GM21515 (cell line): Measurements from ENCODE around the gene MAP10.

Experiments
- ATAC-seq: cut with Tn5 transposase; IDR thresholded peaks from one replicate; pipeline ENCODE4 v1.9.1; 2021; ENCODE audit not compliant: unreplicated experiment

The MAP10 gene

DNA sequence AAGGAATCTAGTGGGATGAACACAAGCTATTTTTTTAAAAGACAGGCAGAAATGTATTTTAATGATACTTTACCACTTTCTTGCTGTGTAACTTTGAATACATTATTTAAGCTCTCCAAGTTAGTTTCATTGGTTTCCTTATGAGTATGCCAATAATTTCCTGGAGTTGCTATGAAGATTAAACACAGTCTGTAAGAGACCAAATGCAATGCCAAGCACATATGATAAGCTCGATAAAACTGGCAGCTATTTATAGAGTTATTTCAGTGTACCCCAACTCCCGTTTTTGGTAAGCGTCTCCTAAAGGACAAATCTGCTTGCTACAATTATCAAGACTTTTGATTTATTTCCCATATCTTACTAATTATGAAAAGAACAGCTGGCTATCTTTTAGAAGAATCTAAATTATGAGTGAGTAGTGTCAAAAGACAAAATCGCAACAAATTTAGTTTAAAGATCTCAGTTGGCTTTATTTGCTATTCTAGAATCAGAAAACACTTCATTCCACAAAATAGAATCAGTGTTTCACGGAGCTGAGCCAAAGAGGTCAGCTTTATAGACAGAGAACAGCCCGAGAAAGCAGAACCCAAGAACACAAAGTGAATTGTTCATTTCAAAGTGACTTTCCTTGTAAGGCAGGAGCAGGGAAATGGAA lies 7.2 kb upstream of the MAP10 start:
- ATAC-seq, result no peak

GRCh38 chr1:232798920-232799319 lies 6.3 kb upstream of the MAP10 start:
- no peak for ATAC-seq

- ATAC-seq, result no peak
These were observed 932 bp downstream of the MAP10 start for GRCh38 chr1:232806186-232806510.

DNA sequence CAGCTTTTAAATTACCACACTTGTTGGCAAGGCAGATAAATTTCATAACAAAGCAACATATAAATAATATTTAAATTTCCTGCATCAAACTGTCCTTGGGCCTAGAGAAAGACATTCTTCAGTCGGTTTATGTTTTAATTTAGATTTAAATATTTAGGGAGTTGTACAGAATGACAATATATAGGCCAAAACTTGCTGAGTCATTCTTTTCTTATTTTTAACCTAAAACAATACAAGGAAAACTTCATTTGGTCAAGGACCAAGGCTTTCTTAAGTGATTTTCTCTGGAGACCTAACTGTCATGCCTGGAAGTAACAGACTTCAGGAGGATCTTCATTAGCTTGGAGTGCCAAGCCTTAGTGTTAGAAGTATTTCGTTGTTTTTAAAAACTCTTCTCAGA lies 5.6 kb downstream of the MAP10 start:
- no peak for ATAC-seq

GRCh38 chr1:232812560-232812959 lies 7.3 kb downstream of the MAP10 start:
- ATAC-seq, result no peak

GRCh38 chr1:232813097-232813496 lies 7.9 kb downstream of the MAP10 start:
- ATAC-seq, result no peak

DNA sequence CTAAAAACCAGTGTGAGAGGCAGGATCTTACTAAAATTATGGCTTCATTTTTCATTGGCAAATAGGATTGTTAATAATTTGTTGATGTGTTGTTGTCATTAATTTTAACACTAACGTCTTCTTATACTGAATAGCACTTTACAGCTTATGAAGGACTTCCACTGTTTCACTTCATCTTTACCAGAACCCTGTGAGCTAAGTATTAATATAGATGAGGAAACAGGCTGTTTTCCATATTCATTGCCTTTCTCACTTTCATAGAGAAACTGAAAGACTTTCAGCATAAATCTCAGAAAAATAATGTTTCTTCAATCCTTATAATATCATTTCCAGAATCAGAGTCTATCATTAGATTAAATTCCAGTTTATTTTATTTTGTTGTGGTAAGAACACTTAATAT lies 8.5 kb downstream of the MAP10 start:
- ATAC-seq, result no peak

GRCh38 chr1:232816324-232816723 lies 11.1 kb downstream of the MAP10 start:
- no peak for ATAC-seq

DNA sequence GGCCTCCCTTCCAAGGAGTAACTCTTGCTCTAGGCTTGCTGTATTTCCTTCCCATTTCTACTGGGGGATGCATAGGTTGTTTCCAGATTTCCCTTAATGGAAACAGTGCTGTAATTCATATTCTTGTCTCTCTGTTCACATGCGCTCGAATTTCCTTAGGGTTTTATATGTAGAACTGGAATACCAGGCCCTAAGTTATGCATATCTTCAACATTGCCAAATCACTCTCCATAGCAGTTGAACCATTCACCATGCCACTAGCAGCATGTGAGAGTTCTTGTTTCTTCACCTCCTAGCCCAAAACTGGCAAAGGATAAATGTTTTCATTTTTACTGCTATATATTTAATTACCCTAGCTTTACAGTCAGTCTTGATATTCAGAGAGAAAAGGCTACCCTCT lies 12.8 kb downstream of the MAP10 start:
- no peak for ATAC-seq

DNA sequence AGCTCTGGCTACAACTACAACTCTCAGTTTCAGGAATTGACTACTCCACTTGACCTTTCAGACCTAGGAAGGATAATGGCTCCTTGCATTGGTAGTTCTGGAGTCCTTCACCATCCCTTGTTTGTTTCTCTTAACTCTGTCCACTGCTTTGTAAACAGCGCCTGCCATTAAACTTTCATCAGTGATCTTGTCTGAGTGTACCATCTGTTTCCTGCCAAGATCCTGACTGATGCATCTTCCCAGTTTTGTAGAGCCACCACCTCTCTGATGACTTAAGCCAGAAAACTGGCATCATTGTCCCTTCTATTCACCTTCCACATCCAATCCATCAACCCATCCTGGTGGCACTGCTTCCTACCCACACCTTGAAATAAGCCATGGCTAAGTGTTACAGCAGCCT lies 15.2 kb downstream of the MAP10 start:
- no peak for ATAC-seq

GRCh38 chr1:232822530-232822929 lies 17.3 kb downstream of the MAP10 start:
- no peak for ATAC-seq

- ATAC-seq, result no peak
These were observed 21.1 kb downstream of the MAP10 start for GRCh38 chr1:232826318-232826717.

GRCh38 chr1:232830661-232831060 lies 25.4 kb downstream of the MAP10 start:
- no peak for ATAC-seq

DNA sequence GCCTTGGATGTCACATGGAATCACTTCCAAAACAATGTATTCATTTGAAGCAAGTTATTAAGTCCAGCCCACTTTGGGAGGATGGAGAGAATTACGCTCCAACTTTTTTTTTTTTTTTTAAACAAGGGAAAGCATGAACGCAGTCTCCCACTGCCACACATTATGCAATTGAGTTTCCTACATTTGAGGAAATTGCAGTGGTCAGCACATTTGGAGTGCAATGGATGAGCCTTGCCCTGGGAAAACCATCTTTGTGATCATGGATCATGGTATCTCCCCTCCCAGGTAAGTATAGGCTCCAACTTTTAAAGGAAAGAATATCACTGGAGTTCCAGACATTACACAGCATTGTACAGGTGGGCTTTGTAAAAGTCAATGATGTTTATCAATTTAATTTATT lies 26.7 kb downstream of the MAP10 start:
- ATAC-seq, result no peak

GRCh38 chr1:232834066-232834465 lies 28.9 kb downstream of the MAP10 start:
- ATAC-seq, result no peak

DNA sequence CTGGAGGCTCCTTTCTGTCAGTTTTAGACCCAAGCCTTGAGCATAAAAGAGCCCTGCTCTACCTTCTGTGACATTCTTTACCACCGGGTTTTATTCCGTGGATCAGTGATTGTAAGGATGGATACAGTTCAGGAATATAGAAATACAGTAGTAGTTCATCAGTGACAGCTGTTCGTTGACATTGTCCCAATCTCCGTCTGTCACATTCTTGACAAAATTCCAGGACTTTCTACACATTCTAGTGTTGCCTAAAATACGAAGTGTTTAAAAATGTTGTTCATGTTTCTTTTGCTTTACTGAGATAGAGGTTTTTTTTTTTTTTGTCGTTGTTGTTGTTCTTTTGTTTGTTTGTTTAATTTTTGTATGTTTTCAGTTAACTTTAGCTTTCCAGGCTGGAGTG lies 29.9 kb downstream of the MAP10 start:
- ATAC-seq, result no peak

DNA sequence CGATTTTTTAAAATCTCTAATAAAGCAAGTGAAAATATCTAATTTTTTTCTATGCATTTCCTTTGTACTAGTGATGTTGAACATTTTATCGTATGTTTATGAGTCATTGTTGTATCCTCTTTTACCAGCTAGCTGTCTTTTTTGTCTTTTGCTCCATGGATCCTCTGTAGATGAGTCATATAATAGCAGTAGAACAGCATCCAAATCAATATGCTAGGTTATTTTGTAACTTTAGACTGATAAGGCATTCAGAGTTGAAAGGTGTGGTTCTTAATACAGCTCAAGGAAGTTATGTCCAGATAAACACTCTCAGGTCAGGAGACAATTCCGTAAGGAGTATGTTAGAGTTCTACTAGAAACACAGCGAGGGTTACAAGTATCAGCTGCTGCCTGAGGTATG lies 31.9 kb downstream of the MAP10 start:
- no peak for ATAC-seq

- ATAC-seq, result no peak
These were observed 36.8 kb downstream of the MAP10 start for GRCh38 chr1:232841823-232842565.

- ATAC-seq, result no peak
These were observed 39.6 kb downstream of the MAP10 start for GRCh38 chr1:232844791-232845190.

GRCh38 chr1:232845406-232845955 lies 40.3 kb downstream of the MAP10 start:
- no peak for ATAC-seq

GRCh38 chr1:232851532-232851931 lies 46.3 kb downstream of the MAP10 start:
- no peak for ATAC-seq

GRCh38 chr1:232853994-232854797 lies 49.0 kb downstream of the MAP10 start:
- no peak for ATAC-seq
